Measurements from ENCODE around the gene FBXO30. TPM values are rescaled to one million over a fixed set of nuclear protein-coding genes. Genes with fewer than 3 reads are reported as not detected.

FBXO30 gene
- total RNA-seq, 1 donor from 2014 or later = 13.1 TPM

GRCh38 chr6:145823328-145823944 lies 8.8 kb upstream of the FBXO30 start:
- ATAC-seq = no peak
- intact Hi-C loops (cut with DNase I) = no loop called here
- no peak for DNase-seq (ENCODE audit: missing footprints)

GRCh38 chr6:145822456-145822855 lies 7.9 kb upstream of the FBXO30 start:
- ATAC-seq (no peak), DNase-seq (ENCODE audit: missing footprints) (no peak)
- intact Hi-C loops (cut with DNase I) = no loop called here

- no peak for DNase-seq (ENCODE audit: missing footprints)
- intact Hi-C loops (cut with DNase I) = loop anchor here (5.0 to 10.0 kb wide), 2 partner anchors 67 to 725 kb away; partner anchors contain the start of gene RAB32
- no peak for ATAC-seq
Observed at GRCh38 chr6:145819994-145820393, 5.4 kb upstream of the FBXO30 start.

- intact Hi-C loops (cut with DNase I) = loop anchor here (5.0 to 10.0 kb wide), 2 partner anchors 69 to 726 kb away; partner anchors contain the start of gene RAB32
- DNase-seq (ENCODE audit: missing footprints) = no peak
- no peak for ATAC-seq
Observed at GRCh38 chr6:145818796-145819195, 4.2 kb upstream of the FBXO30 start.

- ATAC-seq = no peak
- DNase-seq (ENCODE audit: missing footprints) = no peak
- intact Hi-C loops (cut with DNase I) = loop anchor here (1.0 to 10.0 kb wide), 3 partner anchors 71 to 728 kb away; partner anchors contain the start of genes EPM2A and RAB32
Observed at GRCh38 chr6:145816392-145816791, 1.8 kb upstream of the FBXO30 start.

- intact Hi-C loops (cut with DNase I) = loop anchor here (1.0 to 10.0 kb wide), 3 partner anchors 72 to 729 kb away; partner anchors contain the start of genes EPM2A and RAB32
- DNase-seq (ENCODE audit: missing footprints) (peak; percentile 62), ATAC-seq (peak; percentile 5)
Observed at GRCh38 chr6:145815309-145816274, 997 bp upstream of the FBXO30 start.

- DNase-seq (ENCODE audit: missing footprints) (peak; percentile 76), ATAC-seq (no peak)
- intact Hi-C loops (cut with DNase I) = loop anchor here (5.0 to 10.0 kb wide), 2 partner anchors 148 to 731 kb away; partner anchors contain the start of genes RAB32 and SHPRH
Observed at GRCh38 chr6:145814035-145814500, 527 bp downstream of the FBXO30 start.

- DNase-seq (ENCODE audit: missing footprints) (no peak), ATAC-seq (no peak)
- intact Hi-C loops (cut with DNase I) = loop anchor here (5.0 to 10.0 kb wide), 2 partner anchors 149 to 731 kb away; partner anchors contain the start of genes RAB32 and SHPRH
Observed at GRCh38 chr6:145813285-145814034, 1.1 kb downstream of the FBXO30 start.

- no peak for DNase-seq (ENCODE audit: missing footprints)
- intact Hi-C loops (cut with DNase I) = loop anchor here (5.0 to 10.0 kb wide), 2 partner anchors 151 to 733 kb away; partner anchors contain the start of genes RAB32 and SHPRH
- no peak for ATAC-seq
Observed at GRCh38 chr6:145811741-145812140, 2.9 kb downstream of the FBXO30 start.

- no peak for DNase-seq (ENCODE audit: missing footprints)
- no peak for ATAC-seq
- intact Hi-C loops (cut with DNase I) = loop anchor here (5.0 to 10.0 kb wide), 2 partner anchors 153 to 735 kb away; partner anchors contain the start of genes RAB32 and SHPRH
Observed at GRCh38 chr6:145809785-145810184, 4.8 kb downstream of the FBXO30 start.

- DNase-seq (ENCODE audit: missing footprints) (no peak), ATAC-seq (no peak)
- intact Hi-C loops (cut with DNase I) = no loop called here
Observed at GRCh38 chr6:145809211-145809610, 5.4 kb downstream of the FBXO30 start.

- no peak for ATAC-seq
- intact Hi-C loops (cut with DNase I) = no loop called here
- no peak for DNase-seq (ENCODE audit: missing footprints)
Observed at GRCh38 chr6:145808239-145808638, 6.4 kb downstream of the FBXO30 start.

GRCh38 chr6:145802141-145802540 lies 12.5 kb downstream of the FBXO30 start:
- no peak for DNase-seq (ENCODE audit: missing footprints)
- no peak for ATAC-seq
- intact Hi-C loops (cut with DNase I) = no loop called here

GRCh38 chr6:145801021-145801420 lies 13.6 kb downstream of the FBXO30 start:
- intact Hi-C loops (cut with DNase I) = no loop called here
- DNase-seq (ENCODE audit: missing footprints) = no peak
- ATAC-seq = no peak

- intact Hi-C loops (cut with DNase I) = no loop called here
- ATAC-seq (no peak), DNase-seq (ENCODE audit: missing footprints) (no peak)
Observed at GRCh38 chr6:145798530-145798929, 16.1 kb downstream of the FBXO30 start.

- intact Hi-C loops (cut with DNase I) = no loop called here
- DNase-seq (ENCODE audit: missing footprints) = no peak
- ATAC-seq = no peak
Observed at GRCh38 chr6:145789443-145789842, 25.2 kb downstream of the FBXO30 start.

- no peak for ATAC-seq
- intact Hi-C loops (cut with DNase I) = no loop called here
- no peak for DNase-seq (ENCODE audit: missing footprints)
Observed at GRCh38 chr6:145787688-145788087, 26.9 kb downstream of the FBXO30 start.

- DNase-seq (ENCODE audit: missing footprints) (no peak), ATAC-seq (peak; percentile 93)
- intact Hi-C loops (cut with DNase I) = no loop called here
Observed at GRCh38 chr6:145784683-145785082, 29.9 kb downstream of the FBXO30 start.
